ENCODE measurements around the gene SERINC3. TPM values are rescaled to one million over a fixed set of nuclear protein-coding genes. Genes with fewer than 3 reads are reported as not detected.

Gene SERINC3
- polyA plus RNA-seq, 1 donor from 2014 or later, result 64.5 TPM

- Histone ChIP-seq H3K27ac (ENCODE audit: low read length) (no peak overlapping the region), H3K27me3 (ENCODE audit: insufficient read depth, low read depth, low read length) (no peaks in the 10 kb centered on the region), H3K36me3 (ENCODE audit: insufficient read depth, low read length) (no peaks in the 10 kb centered on the region), H3K9me2 (ENCODE audit: insufficient read depth, low read length) (no peaks in the 10 kb centered on the region), H2AFZ (ENCODE audit: low read depth, low read length) (no peak overlapping the region), H3F3A (ENCODE audit: insufficient read depth, low read length, poor library complexity, severe bottlenecking) (no peaks in the 10 kb centered on the region), H4K20me1 (ENCODE audit: insufficient read depth) (no peaks in the 10 kb centered on the region), H3K9me3 (ENCODE audit: low read length) (no peaks in the 10 kb centered on the region), H3K9ac (ENCODE audit: low read length) (no peak overlapping the region), H3K79me2 (replicated peaks; ENCODE audit: insufficient read depth, low read length) (no peaks in the 10 kb centered on the region), H3K4me3 (ENCODE audit: low read length) (no peak overlapping the region), H3K4me2 (ENCODE audit: low read length) (no peak overlapping the region)
- TF ChIP-seq MXI1 (conservative IDR thresholded peaks at IDR 0.05; ENCODE audit: poor library complexity, severe bottlenecking) (no peak), REST (IDR thresholded peaks at IDR 0.05; ENCODE audit: borderline replicate concordance) (no peak), RAD21 (conservative IDR thresholded peaks at IDR 0.05) (no peak), TAF1 (IDR thresholded peaks at IDR 0.05; ENCODE audit: low read depth) (no peak), EP300 (conservative IDR thresholded peaks at IDR 0.05; ENCODE audit: poor library complexity, severe bottlenecking) (no peak), SMC3 (conservative IDR thresholded peaks at IDR 0.05; ENCODE audit: poor library complexity) (no peak), EZH2 (IDR thresholded peaks at IDR 0.05; ENCODE audit: borderline replicate concordance, insufficient read depth, low read length, poor library complexity, severe bottlenecking) (no peak), POLR2AphosphoS5 (IDR thresholded peaks at IDR 0.05) (no peak)
- TF ChIP-seq, protein P1, sequence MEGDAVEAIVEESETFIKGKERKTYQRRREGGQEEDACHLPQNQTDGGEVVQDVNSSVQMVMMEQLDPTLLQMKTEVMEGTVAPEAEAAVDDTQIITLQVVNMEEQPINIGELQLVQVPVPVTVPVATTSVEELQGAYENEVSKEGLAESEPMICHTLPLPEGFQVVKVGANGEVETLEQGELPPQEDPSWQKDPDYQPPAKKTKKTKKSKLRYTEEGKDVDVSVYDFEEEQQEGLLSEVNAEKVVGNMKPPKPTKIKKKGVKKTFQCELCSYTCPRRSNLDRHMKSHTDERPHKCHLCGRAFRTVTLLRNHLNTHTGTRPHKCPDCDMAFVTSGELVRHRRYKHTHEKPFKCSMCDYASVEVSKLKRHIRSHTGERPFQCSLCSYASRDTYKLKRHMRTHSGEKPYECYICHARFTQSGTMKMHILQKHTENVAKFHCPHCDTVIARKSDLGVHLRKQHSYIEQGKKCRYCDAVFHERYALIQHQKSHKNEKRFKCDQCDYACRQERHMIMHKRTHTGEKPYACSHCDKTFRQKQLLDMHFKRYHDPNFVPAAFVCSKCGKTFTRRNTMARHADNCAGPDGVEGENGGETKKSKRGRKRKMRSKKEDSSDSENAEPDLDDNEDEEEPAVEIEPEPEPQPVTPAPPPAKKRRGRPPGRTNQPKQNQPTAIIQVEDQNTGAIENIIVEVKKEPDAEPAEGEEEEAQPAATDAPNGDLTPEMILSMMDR (IDR thresholded peaks at IDR 0.05; ENCODE audit: poor library complexity, severe bottlenecking), result no peak
Measured at GRCh38 chr20:44461142-44461802, 60.6 kb downstream of the SERINC3 start.

GRCh38 chr20:44460795-44461141 is 61.1 kb downstream of the SERINC3 start:
- no peak overlapping the region for H2AFZ ChIP-seq (ENCODE audit: low read depth, low read length)
- H3K27ac ChIP-seq (ENCODE audit: low read length), result no peak overlapping the region

More at GRCh38 chr20:44460795-44461141, 61.1 kb downstream of the SERINC3 start:
- Histone ChIP-seq H3K9me3 (ENCODE audit: low read length) (no peaks in the 10 kb centered on the region), H3K4me3 (ENCODE audit: low read length) (no peak overlapping the region), H3K27me3 (ENCODE audit: insufficient read depth, low read depth, low read length) (no peaks in the 10 kb centered on the region), H3F3A (ENCODE audit: insufficient read depth, low read length, poor library complexity, severe bottlenecking) (no peaks in the 10 kb centered on the region), H3K79me2 (replicated peaks; ENCODE audit: insufficient read depth, low read length) (no peaks in the 10 kb centered on the region), H3K9me2 (ENCODE audit: insufficient read depth, low read length) (no peaks in the 10 kb centered on the region), H3K4me2 (ENCODE audit: low read length) (no peak overlapping the region), H3K36me3 (ENCODE audit: insufficient read depth, low read length) (no peaks in the 10 kb centered on the region), H4K20me1 (ENCODE audit: insufficient read depth) (no peaks in the 10 kb centered on the region), H3K9ac (ENCODE audit: low read length) (no peak overlapping the region)
- TF ChIP-seq MXI1 (conservative IDR thresholded peaks at IDR 0.05; ENCODE audit: poor library complexity, severe bottlenecking) (no peak), EZH2 (IDR thresholded peaks at IDR 0.05; ENCODE audit: borderline replicate concordance, insufficient read depth, low read length, poor library complexity, severe bottlenecking) (no peak), EP300 (conservative IDR thresholded peaks at IDR 0.05; ENCODE audit: poor library complexity, severe bottlenecking) (no peak), TAF1 (IDR thresholded peaks at IDR 0.05; ENCODE audit: low read depth) (no peak), SMC3 (conservative IDR thresholded peaks at IDR 0.05; ENCODE audit: poor library complexity) (peak; percentile 76), REST (IDR thresholded peaks at IDR 0.05; ENCODE audit: borderline replicate concordance) (no peak), RAD21 (conservative IDR thresholded peaks at IDR 0.05) (peak; percentile 72)
- TF ChIP-seq, protein P1 (IDR thresholded peaks at IDR 0.05; ENCODE audit: poor library complexity, severe bottlenecking), result peak; percentile 73

All from neural cell (in vitro differentiated cells).